IMR-90 (cell line): ENCODE results near the gene OR1M1. TPM values are rescaled to one million over a fixed set of nuclear protein-coding genes. Genes with fewer than 3 reads are reported as not detected.

Experiments used
- ATAC-seq: fragments of 200-7000 bp; cut with Tn5 transposase; 2 replicates; pipeline ENCODE4 v1.9.1; 2020; ENCODE audit warnings: low read depth, mild to moderate bottlenecking, moderate library complexity
- BruUV-seq: library from RNA; stranded (reverse); fragments of 400-500 nt; replicated peaks from 2 replicates; lab custom pipeline; 2021; lab: Mats Ljungman, UMichigan
- CTCF ChIA-PET: fragments of 300-600 bp; formaldehyde crosslinking; extraction: SDS; loops from one replicate; lab custom pipeline; 2021; ENCODE audit warnings: antibody characterized with exemption; lab: Yijun Ruan, JAX
- POLR2A ChIA-PET: fragments of 300-600 bp; sonication (Branson Sonifier 250); formaldehyde crosslinking; loops from one replicate; lab custom pipeline; 2022; ENCODE audit warnings: antibody characterized with exemption; ENCODE audit not compliant: unreplicated experiment; lab: Charles Lee
- DNase-seq: peaks from one replicate; pipeline ENCODE4 v3.0.0; 2013
- H2AFZ ChIP-seq: replicated peaks from 2 replicates; pipeline ENCODE3; 2013; ENCODE audit warnings: low read length, mild to moderate bottlenecking; ENCODE audit not compliant: poor library complexity
- H2AK5ac ChIP-seq: 2 replicates; pipeline ENCODE4 v1.6.1; 2013; ENCODE audit warnings: low read depth, low read length, inconsistent platforms
- H2AK9ac ChIP-seq: replicated peaks from 2 replicates; pipeline ENCODE3; 2013; ENCODE audit warnings: mild to moderate bottlenecking, low read depth, low read length, moderate library complexity; ENCODE audit not compliant: poor library complexity
- H2BK120ac ChIP-seq: 2 replicates; pipeline ENCODE4 v1.6.1; 2013; ENCODE audit warnings: low read depth, low read length, inconsistent platforms
- H2BK15ac ChIP-seq: 3 replicates; pipeline ENCODE4 v1.6.1; 2013; ENCODE audit warnings: low read depth, low read length, inconsistent platforms
- H2BK20ac ChIP-seq: 2 replicates; pipeline ENCODE4 v1.6.1; 2013; ENCODE audit warnings: low read depth, mild to moderate bottlenecking, inconsistent platforms, low read length, moderate library complexity
- H2BK5ac ChIP-seq: 2 replicates; pipeline ENCODE4 v1.6.1; 2013; ENCODE audit warnings: mild to moderate bottlenecking, low read depth, low read length, inconsistent platforms; ENCODE audit not compliant: poor library complexity, severe bottlenecking
- H3K14ac ChIP-seq: replicated peaks from 2 replicates; pipeline ENCODE4 v1.6.1; 2013; ENCODE audit warnings: low read depth, low read length, inconsistent platforms
- H3K18ac ChIP-seq: 2 replicates; pipeline ENCODE4 v1.6.1; 2013; ENCODE audit warnings: low read depth, low read length, control low read depth
- H3K23ac ChIP-seq: 2 replicates; pipeline ENCODE4 v1.6.1; 2013; ENCODE audit warnings: low read depth, low read length, inconsistent platforms
- H3K27ac ChIP-seq: 2 replicates; pipeline ENCODE4 v1.5.1; 2013; ENCODE audit warnings: mild to moderate bottlenecking, control low read depth, low read length; ENCODE audit not compliant: insufficient read depth
- H3K27me3 ChIP-seq: 2 replicates; pipeline ENCODE4 v1.6.1; 2013; ENCODE audit warnings: low read length; ENCODE audit not compliant: control insufficient read depth, insufficient read depth
- H3K36me3 ChIP-seq: 2 replicates; pipeline ENCODE4 v1.6.1; 2013; ENCODE audit warnings: low read length, mixed read lengths; ENCODE audit not compliant: control insufficient read depth, insufficient read depth
- H3K4ac ChIP-seq: 2 replicates; pipeline ENCODE4 v1.6.1; 2013; ENCODE audit warnings: low read depth, low read length, inconsistent platforms
- H3K4me1 ChIP-seq: 2 replicates; pipeline ENCODE4 v1.6.1; 2013; ENCODE audit warnings: low read length, mixed read lengths; ENCODE audit not compliant: control insufficient read depth, insufficient read depth
- H3K4me2 ChIP-seq: 2 replicates; pipeline ENCODE4 v1.6.1; 2013; ENCODE audit warnings: low read depth, mild to moderate bottlenecking, control low read depth, low read length, moderate library complexity
- H3K4me3 ChIP-seq: 2 replicates; pipeline ENCODE4 v1.5.1; 2013; ENCODE audit warnings: low read depth, mild to moderate bottlenecking, control low read depth, low read length, moderate library complexity; ENCODE audit not compliant: insufficient read depth
- H3K56ac ChIP-seq: 2 replicates; pipeline ENCODE4 v1.6.1; 2013; ENCODE audit warnings: low read length, inconsistent platforms; ENCODE audit not compliant: insufficient read depth; ENCODE audit errors: extremely low read depth
- H3K79me1 ChIP-seq, 2 experiments: 2 replicates each; pipeline ENCODE4 v1.6.1; 2013; ENCODE audit warnings: low read length in 2 of 2, inconsistent platforms in 1 of 2, low read depth in 1 of 2
- H3K9ac ChIP-seq: 2 replicates; pipeline ENCODE4 v1.6.1; 2013; ENCODE audit warnings: low read depth, low read length, control low read depth
- H3K9me1 ChIP-seq: 2 replicates; pipeline ENCODE4 v1.6.1; 2013; ENCODE audit warnings: low read length, inconsistent platforms; ENCODE audit not compliant: insufficient read depth
- H3K9me3 ChIP-seq: 2 replicates; pipeline ENCODE4 v1.6.1; 2013; ENCODE audit warnings: low read length; ENCODE audit not compliant: control insufficient read depth, insufficient read depth
- H4K20me1 ChIP-seq: 2 replicates; pipeline ENCODE4 v1.6.1; 2013; ENCODE audit warnings: low read length, inconsistent platforms; ENCODE audit not compliant: insufficient read depth
- H4K5ac ChIP-seq: 2 replicates; pipeline ENCODE4 v1.6.1; 2013; ENCODE audit warnings: mild to moderate bottlenecking, low read depth, low read length, control low read depth
- H4K8ac ChIP-seq, 2 experiments: 2 replicates each; pipeline ENCODE4 v1.6.1; 2013; ENCODE audit warnings: low read depth in 2 of 2, low read length in 2 of 2, control low read depth in 1 of 2, inconsistent platforms in 1 of 2
- H4K91ac ChIP-seq: 2 replicates; pipeline ENCODE4 v1.6.1; 2013; ENCODE audit warnings: low read depth, low read length, inconsistent platforms; ENCODE audit not compliant: insufficient read depth
- BHLHE40 ChIP-seq: fragments of 150-350 bp; IDR thresholded peaks from 2 replicates; pipeline ENCODE4 v1.6.1; 2016; ENCODE audit warnings: mild to moderate bottlenecking, low read depth, low read length
- CEBPB ChIP-seq: IDR thresholded peaks from 2 replicates; pipeline ENCODE4 v1.6.1; 2012; ENCODE audit warnings: low read depth, low read length, improper control_type of control experiment
- CHD1 ChIP-seq: IDR thresholded peaks from 2 replicates; pipeline ENCODE4 v1.6.1; 2012; ENCODE audit warnings: low read depth, low read length, improper control_type of control experiment
- CTCF ChIP-seq: conservative IDR thresholded peaks from 2 replicates; pipeline ENCODE4 v1.5.1; 2012; ENCODE audit warnings: mild to moderate bottlenecking, low read depth, low read length, improper control_type of control experiment
- ELK1 ChIP-seq: fragments of 150-350 bp; IDR thresholded peaks from 2 replicates; pipeline ENCODE4 v1.6.1; 2016; ENCODE audit warnings: low read depth, mild to moderate bottlenecking, low read length, moderate library complexity, borderline replicate concordance
- FOS ChIP-seq: fragments of 150-350 bp; IDR thresholded peaks from 2 replicates; pipeline ENCODE4 v1.6.1; 2016; ENCODE audit warnings: low read depth, low read length
- MAFK ChIP-seq: IDR thresholded peaks from 2 replicates; pipeline ENCODE4 v1.6.1; 2012; ENCODE audit warnings: low read depth, low read length, improper control_type of control experiment
- MAZ ChIP-seq: IDR thresholded peaks from 2 replicates; pipeline ENCODE4 v1.6.1; 2012; ENCODE audit warnings: low read depth, mild to moderate bottlenecking, low read length, improper control_type of control experiment, moderate library complexity, borderline replicate concordance
- MXI1 ChIP-seq: IDR thresholded peaks from 2 replicates; pipeline ENCODE4 v1.6.1; 2012; ENCODE audit warnings: low read depth, mild to moderate bottlenecking, low read length, moderate library complexity, borderline replicate concordance
- NFE2L2 ChIP-seq: fragments of 150-350 bp; IDR thresholded peaks from 2 replicates; pipeline ENCODE4 v1.6.1; 2016; ENCODE audit warnings: low read depth, mild to moderate bottlenecking, low read length
- POLR2A ChIP-seq: IDR thresholded peaks from 2 replicates; pipeline ENCODE4 v1.6.1; 2012; ENCODE audit warnings: mild to moderate bottlenecking, low read depth, low read length
- RAD21 ChIP-seq: IDR thresholded peaks from 2 replicates; pipeline ENCODE4 v1.6.1; 2012; ENCODE audit warnings: low read length, improper control_type of control experiment
- RCOR1 ChIP-seq: IDR thresholded peaks from 2 replicates; pipeline ENCODE4 v1.6.1; 2012; ENCODE audit warnings: mild to moderate bottlenecking, low read length, improper control_type of control experiment; ENCODE audit not compliant: insufficient replicate concordance
- RFX5 ChIP-seq: IDR thresholded peaks from 2 replicates; pipeline ENCODE4 v1.8.0; 2012; ENCODE audit warnings: low read depth, mild to moderate bottlenecking, low read length, moderate library complexity
- SMC3 ChIP-seq: fragments of 150-350 bp; IDR thresholded peaks from 2 replicates; pipeline ENCODE4 v1.6.1; 2016; ENCODE audit warnings: low read depth, mild to moderate bottlenecking, antibody characterized with exemption, low read length, moderate library complexity
- USF2 ChIP-seq: fragments of 150-350 bp; IDR thresholded peaks from 2 replicates; pipeline ENCODE4 v1.6.1; 2017; ENCODE audit warnings: mild to moderate bottlenecking, antibody characterized with exemption, low read length, low read depth
- WGBS, 2 experiments: methylation state at CpG; one replicate each; pipeline versions ENCODE4 v1.1.5 to v1.1.7; 2013; ENCODE audit warnings: missing lambda C conversion rate in 2 of 2; ENCODE audit not compliant: insufficient read length in 1 of 2; ENCODE audit errors: extremely low coverage in 2 of 2; 5-methylcytosine and 5-hydroxymethylcytosine counted together
- dilution Hi-C: fragments of 300-500 bp; cut with HindIII; formaldehyde crosslinking; loops from one replicate; pipeline ENCODE4 v1.14.3; 2018; ENCODE audit warnings: low sequenced_read_pairs; ENCODE audit not compliant: unreplicated experiment
- in situ Hi-C: fragments of 300-500 bp; cut with MboI; formaldehyde crosslinking; loops from 3 replicates; pipeline ENCODE4 v1.14.3; 2019; ENCODE audit warnings: low sequenced_read_pairs, inconsistent platforms, mixed read lengths
- intact Hi-C: fragments of 100-400 bp; cut with micrococcal nuclease; formaldehyde crosslinking; loops from 2 replicates; pipeline ENCODE4 v1.10.0; 2022
- polyA plus RNA-seq, 3 experiments: library from polyadenylated mRNA; depleted of rRNA; stranded (reverse); fragments of >200 nt; gene quantifications; 2 replicates each; pipeline ENCODE4 v1.2.3, GENCODE V29; 2012; ENCODE audit warnings: low replicate concordance in 1 of 3
- total RNA-seq: library from RNA; depleted of rRNA; stranded (reverse); fragments of >200 nt; gene quantifications from 2 replicates; pipeline ENCODE4 v1.2.3, GENCODE V29; 2012

OR1M1 gene
- total and polyA plus RNA-seq, 2 of the 4 experiments (the other 2 are of a cell fraction) = not detected

- TF ChIP-seq RAD21 (no peak), ELK1 (no peak), BHLHE40 (no peak), MXI1 (no peak), SMC3 (no peak), CHD1 (no peak), MAZ (no peak), RFX5 (no peak), CEBPB (no peak), RCOR1 (no peak), CTCF (no peak), POLR2A (no peak), USF2 (no peak), FOS (no peak), NFE2L2 (no peak), MAFK (no peak)
- H4K20me1 ChIP-seq = no peaks in the 10 kb centered on the region
- H3K27me3 ChIP-seq = no peaks in the 10 kb centered on the region
- H4K8ac ChIP-seq = no peak within 1 kb of the TSS
- dilution Hi-C loops (no loop called here), intact Hi-C loops (no loop called here), in situ Hi-C loops (no loop called here)
- ChIA-PET CTCF (interaction anchor here (0.7 kb wide), 1 partner anchor 465 kb away, joined by 4 read pairs; no protein-coding TSS in a partner anchor), POLR2A (no interaction called here)
- H3K9me1 ChIP-seq = no peaks in the 10 kb centered on the region
- H3K56ac ChIP-seq = no peak within 1 kb of the TSS
- H4K91ac ChIP-seq = no peak within 1 kb of the TSS
- no peak within 1 kb of the TSS for H2AK9ac ChIP-seq
- no peak within 1 kb of the TSS for H2BK5ac ChIP-seq
- H3K9ac ChIP-seq = no peak within 1 kb of the TSS
- no CpG with 5 or more reads among the region's 8 CpGs for WGBS, 2 experiments
- no peaks in the 10 kb centered on the region for H3K36me3 ChIP-seq
- H2BK15ac ChIP-seq = no peak within 1 kb of the TSS
- no peak within 1 kb of the TSS for H3K23ac ChIP-seq
- no peak within 1 kb of the TSS for H3K4me2 ChIP-seq
- H4K5ac ChIP-seq = no peak within 1 kb of the TSS
- H3K4me3 ChIP-seq = no peak within 1 kb of the TSS
- ATAC-seq = no peak
- no peak within 1 kb of the TSS for H2AFZ ChIP-seq
- no peak within 1 kb of the TSS for H2AK5ac ChIP-seq
- H3K9me3 ChIP-seq = peaks cover 14% of the 10 kb centered on the region
- no peak within 1 kb of the TSS for H3K27ac ChIP-seq
- no peak within 1 kb of the TSS for H3K4ac ChIP-seq
- H3K18ac ChIP-seq = no peak within 1 kb of the TSS
- H3K79me1 ChIP-seq = no peaks in the 10 kb centered on the region
- no peaks in the 10 kb centered on the region for H3K4me1 ChIP-seq
- H3K14ac ChIP-seq = no peak within 1 kb of the TSS
- no peak for DNase-seq
- H2BK120ac ChIP-seq = no peak within 1 kb of the TSS
- BruUV-seq = no TSS peak
- no peak within 1 kb of the TSS for H2BK20ac ChIP-seq
Observed at GRCh38 chr19:9107375-9107774, 20.5 kb downstream of the OR1M1 start, which contains the start of gene OR7G2. Gene OR7G2, minus strand, starts transcription at chr19:9107475. Its CDS starts 4,232 bp downstream, at chr19:9103243.
